Lung (tissue), 12 donors: ENCODE results near the gene TAS2R20. TPM values are rescaled to one million over a fixed set of nuclear protein-coding genes. Genes with fewer than 3 reads are reported as not detected.

Source experiments
- ATAC-seq: fragments of 200-7000 bp; cut with Tn5 transposase; one replicate; pipeline ENCODE4 v1.9.1; 2020; ENCODE audit warnings: moderate number of reproducible peaks; ENCODE audit not compliant: insufficient read depth, low FRiP score
- DNase-seq, 3 donors: peaks; one replicate each; pipeline ENCODE4 v3.0.0-alpha.2; 2013 to 2017
- H3K27ac ChIP-seq, 2 donors: one replicate each; pipeline ENCODE4 v1.5.1; 2013; ENCODE audit warnings: mild to moderate bottlenecking in 2 of 2, moderate library complexity in 2 of 2, control low read depth in 1 of 2, inconsistent platforms in 1 of 2, low read depth in 1 of 2, low read length in 1 of 2
- H3K27me3 ChIP-seq, 3 donors: one replicate each; pipeline ENCODE4 v1.5.1; 2013; ENCODE audit warnings: low read length in 2 of 3; ENCODE audit not compliant: control insufficient read depth in 3 of 3, insufficient read depth in 3 of 3
- H3K36me3 ChIP-seq, 4 donors: one replicate each; pipeline ENCODE4 v1.5.1; 2013; ENCODE audit warnings: low read length in 4 of 4, mild to moderate bottlenecking in 1 of 4, moderate library complexity in 1 of 4; ENCODE audit not compliant: control insufficient read depth in 4 of 4, insufficient read depth in 4 of 4
- H3K4me1 ChIP-seq, 5 donors: one replicate each; pipeline ENCODE4 v1.5.1; 2013; ENCODE audit warnings: low read length in 5 of 5, mild to moderate bottlenecking in 2 of 5, moderate library complexity in 1 of 5; ENCODE audit not compliant: control insufficient read depth in 5 of 5, insufficient read depth in 5 of 5
- H3K4me3 ChIP-seq: one replicate; pipeline ENCODE4 v1.5.1; 2013; ENCODE audit warnings: mild to moderate bottlenecking, control low read depth, moderate library complexity
- H3K9ac ChIP-seq, 2 donors: one replicate each; pipeline ENCODE4 v1.5.1; 2013; ENCODE audit warnings: low read length in 2 of 2, control low read depth in 1 of 2; ENCODE audit not compliant: insufficient read depth in 1 of 2
- H3K9me3 ChIP-seq, 4 donors: one replicate each; pipeline ENCODE4 v1.5.1; 2013; ENCODE audit warnings: low read length in 3 of 4, mild to moderate bottlenecking in 1 of 4, moderate library complexity in 1 of 4; ENCODE audit not compliant: control insufficient read depth in 4 of 4, insufficient read depth in 3 of 4
- WGBS, 2 donors: extraction: QIAGEN DNeasy Blood & Tissue Kit; methylation state at CpG; one replicate each; pipeline ENCODE4 v1.1.7; 2013; 5-methylcytosine and 5-hydroxymethylcytosine counted together
- polyA plus RNA-seq, 2 donors: library from polyadenylated mRNA; stranded (reverse); fragments of 200-250 nt; gene quantifications; one replicate each; pipeline ENCODE4 v1.2.1, GENCODE V29; 2013
- total RNA-seq, 2 donors: library from RNA; depleted of rRNA in 1 of 2; stranded (reverse); fragments of >200 nt in 1 of 2; gene quantifications; one replicate each; pipeline ENCODE4 v1.2.1, GENCODE V29; 2014 to 2021
- TF ChIP-seq, protein P1 (sequence below): IDR thresholded peaks from 2 replicates; pipeline ENCODE4 v1.5.1; 2012; ENCODE audit warnings: mild to moderate bottlenecking; ENCODE audit errors: control extremely low read depth, extremely low read depth
- donor health status: control.
- donor health status: control.
- donor health status: Bipolar disorder and iron deficiency.
- donor health status: healthy.
- donor health status: DM: yes; HTN: yes; CAD: no.

Gene TAS2R20
- total and polyA plus RNA-seq, 4 donors: 0.08 to 21.2 (median 0.92) TPM

- no peak for ATAC-seq
- Histone ChIP-seq H3K27ac (no peak overlapping the region), H3K4me1 (peaks cover 0 to 4% (median 0%) of the 10 kb centered on the region in 5 donors), H3K9ac (no peak overlapping the region), H3K9me3 (no peaks in the 10 kb centered on the region), H3K4me3 (no peak overlapping the region), H3K36me3 (peaks cover 0 to 2% (median 0%) of the 10 kb centered on the region in 4 donors), H3K27me3 (no peaks in the 10 kb centered on the region)
- no peak for DNase-seq
- TF ChIP-seq, protein P1, sequence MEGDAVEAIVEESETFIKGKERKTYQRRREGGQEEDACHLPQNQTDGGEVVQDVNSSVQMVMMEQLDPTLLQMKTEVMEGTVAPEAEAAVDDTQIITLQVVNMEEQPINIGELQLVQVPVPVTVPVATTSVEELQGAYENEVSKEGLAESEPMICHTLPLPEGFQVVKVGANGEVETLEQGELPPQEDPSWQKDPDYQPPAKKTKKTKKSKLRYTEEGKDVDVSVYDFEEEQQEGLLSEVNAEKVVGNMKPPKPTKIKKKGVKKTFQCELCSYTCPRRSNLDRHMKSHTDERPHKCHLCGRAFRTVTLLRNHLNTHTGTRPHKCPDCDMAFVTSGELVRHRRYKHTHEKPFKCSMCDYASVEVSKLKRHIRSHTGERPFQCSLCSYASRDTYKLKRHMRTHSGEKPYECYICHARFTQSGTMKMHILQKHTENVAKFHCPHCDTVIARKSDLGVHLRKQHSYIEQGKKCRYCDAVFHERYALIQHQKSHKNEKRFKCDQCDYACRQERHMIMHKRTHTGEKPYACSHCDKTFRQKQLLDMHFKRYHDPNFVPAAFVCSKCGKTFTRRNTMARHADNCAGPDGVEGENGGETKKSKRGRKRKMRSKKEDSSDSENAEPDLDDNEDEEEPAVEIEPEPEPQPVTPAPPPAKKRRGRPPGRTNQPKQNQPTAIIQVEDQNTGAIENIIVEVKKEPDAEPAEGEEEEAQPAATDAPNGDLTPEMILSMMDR: no peak
- 89 to 97% methylated on average over 1 of the region's 1 CpG for WGBS, 2 donors
Observed at GRCh38 chr12:11016937-11017336, 18.8 kb upstream of the TAS2R20 start.

GRCh38 chr12:11015775-11016430 is 17.8 kb upstream of the TAS2R20 start:
- DNase-seq (peak in 1 of 3 donors; percentile 7), ATAC-seq (no peak)
- Histone ChIP-seq H3K9me3 (no peaks in the 10 kb centered on the region), H3K27me3 (no peaks in the 10 kb centered on the region), H3K9ac (no peak overlapping the region), H3K27ac (no peak overlapping the region), H3K36me3 (peaks cover 0 to 2% (median 0%) of the 10 kb centered on the region in 4 donors), H3K4me1 (peaks cover 0 to 4% (median 0%) of the 10 kb centered on the region in 5 donors), H3K4me3 (no peak overlapping the region)
- 80 to 85% methylated on average over 4 of the region's 4 CpGs for WGBS, 2 donors
- TF ChIP-seq, protein P1: no peak

- ATAC-seq: no peak
Observed at GRCh38 chr12:11014234-11014633, 16.1 kb upstream of the TAS2R20 start.

More at GRCh38 chr12:11014234-11014633, 16.1 kb upstream of the TAS2R20 start:
- H3K9me3 ChIP-seq: no peaks in the 10 kb centered on the region
- H3K27ac ChIP-seq: no peak overlapping the region
- peaks cover 0 to 4% (median 0%) of the 10 kb centered on the region in 5 donors for H3K4me1 ChIP-seq
- peaks cover 0 to 2% (median 0%) of the 10 kb centered on the region in 4 donors for H3K36me3 ChIP-seq
- H3K4me3 ChIP-seq: no peak overlapping the region
- H3K9ac ChIP-seq: no peak overlapping the region
- TF ChIP-seq, protein P1: no peak
- no peak for DNase-seq
- no peaks in the 10 kb centered on the region for H3K27me3 ChIP-seq
